GM08714 (cell line): ENCODE data around the gene SHH.

Experiments
- H3K4me3 ChIP-seq: fragments of 200-500 bp; sonication (Bioruptor generic); 2 replicates; pipeline ENCODE4 v1.5.1; 2014; ENCODE audit warnings: mild to moderate bottlenecking, low read length, inconsistent platforms
- ZNF274 ChIP-seq: IDR thresholded peaks from 2 replicates; pipeline ENCODE4 v1.6.1; 2012; ENCODE audit warnings: mild to moderate bottlenecking, low read depth, low read length

SHH gene

DNA sequence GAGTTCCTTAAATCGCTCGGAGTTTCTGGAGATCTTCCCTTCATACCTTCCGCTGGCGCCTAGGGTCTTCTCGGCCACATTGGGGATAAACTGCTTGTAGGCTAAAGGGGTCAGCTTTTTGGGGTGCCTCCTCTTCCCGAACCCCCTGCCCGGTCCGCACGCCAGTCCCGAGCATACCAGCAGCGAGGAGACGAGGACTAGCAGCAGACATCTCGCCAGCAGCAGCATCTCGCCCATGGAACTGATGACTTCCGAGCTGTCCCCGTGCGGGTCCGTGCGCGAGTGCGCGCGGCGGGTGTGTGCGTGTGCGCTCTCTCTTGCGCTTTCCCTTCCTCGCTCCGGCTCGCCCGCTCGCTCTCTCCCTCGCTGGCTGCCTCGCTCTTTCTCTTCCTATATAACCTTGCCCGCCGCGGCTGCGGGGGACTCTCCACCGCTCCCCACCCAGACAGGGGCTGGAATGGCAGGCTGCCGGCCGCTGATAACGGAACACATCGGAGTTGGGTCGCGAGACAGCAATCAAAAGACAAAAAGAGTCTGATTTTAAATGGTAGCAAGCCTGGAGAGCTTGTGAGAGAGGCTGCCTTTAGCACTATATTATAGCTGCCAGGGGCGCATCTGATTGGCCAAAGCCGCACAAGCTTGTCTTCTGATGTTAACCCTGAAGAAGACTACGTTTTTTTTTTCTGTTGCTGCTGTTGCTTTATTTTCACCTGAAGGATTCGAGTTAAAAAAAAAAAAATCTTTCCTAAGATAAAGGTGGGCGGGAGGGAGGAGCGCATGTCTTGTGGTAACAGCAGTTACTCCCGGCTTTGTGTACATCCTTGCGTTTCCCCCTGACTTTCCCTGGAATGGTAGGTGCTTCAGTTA lies at the start of gene SHH:
TSS of gene SHH (minus strand) at position 569 of the 867 bp plus-strand sequence. CDS start at position 228, 341 bp downstream.
- H3K4me3 ChIP-seq: no peak within 1 kb of the TSS

DNA sequence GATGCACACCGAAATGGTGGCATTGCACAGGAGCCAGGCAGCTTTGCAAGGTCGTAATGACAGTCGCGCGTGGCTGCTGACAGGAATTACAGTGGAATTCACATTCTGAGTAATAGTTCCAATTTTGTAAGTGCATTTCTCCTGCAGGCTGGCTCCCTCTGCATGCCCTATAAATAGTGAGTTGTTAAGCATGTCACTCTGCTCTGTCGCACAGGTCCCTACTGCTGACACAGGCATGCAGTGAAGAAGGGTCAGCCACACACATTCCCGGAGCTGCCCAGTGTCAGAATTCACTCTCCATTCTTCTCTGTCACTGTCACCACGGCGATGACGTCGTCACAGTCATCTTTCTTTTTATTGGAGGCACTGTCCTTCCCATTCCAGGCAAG lies 49.2 kb upstream of the SHH start:
- TF ChIP-seq ZNF274: no peak
- no peak overlapping the region for H3K4me3 ChIP-seq

More for the DNA sequence above, at the start of gene SHH:
- TF ChIP-seq ZNF274: no peak

DNA sequence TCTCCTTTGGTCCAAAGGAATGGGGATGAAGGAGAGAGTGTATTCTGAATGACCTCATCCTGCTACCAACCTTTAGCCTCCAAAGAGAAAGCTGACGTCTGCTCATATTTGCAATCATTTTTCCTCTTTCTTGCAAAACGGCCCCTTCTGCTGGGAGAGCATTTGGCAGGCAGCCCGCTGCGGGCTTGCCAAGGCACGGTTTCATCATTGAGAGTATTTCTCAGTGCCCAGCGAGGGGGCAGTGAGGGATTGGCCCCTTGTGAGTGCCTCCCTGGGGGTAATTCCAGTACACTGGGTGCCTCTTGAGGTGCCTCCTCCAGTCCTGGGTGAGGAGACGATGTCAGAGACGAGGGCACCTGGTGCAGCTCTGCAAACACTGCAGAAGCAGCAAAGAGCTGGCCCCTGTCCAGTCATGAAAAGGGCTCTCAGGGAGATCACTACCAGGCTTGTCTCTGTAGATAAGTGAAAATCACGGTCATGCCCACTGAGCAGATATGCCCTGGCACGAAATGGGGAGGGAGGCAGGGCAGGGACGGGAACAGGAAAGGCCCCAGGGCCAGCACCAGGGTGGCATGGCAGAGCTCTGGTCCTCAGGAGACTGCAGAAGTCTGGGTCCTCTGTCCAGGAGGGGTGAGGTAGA lies 48.7 kb upstream of the SHH start:
- H3K4me3 ChIP-seq: no peak overlapping the region
- no peak for TF ChIP-seq ZNF274

DNA sequence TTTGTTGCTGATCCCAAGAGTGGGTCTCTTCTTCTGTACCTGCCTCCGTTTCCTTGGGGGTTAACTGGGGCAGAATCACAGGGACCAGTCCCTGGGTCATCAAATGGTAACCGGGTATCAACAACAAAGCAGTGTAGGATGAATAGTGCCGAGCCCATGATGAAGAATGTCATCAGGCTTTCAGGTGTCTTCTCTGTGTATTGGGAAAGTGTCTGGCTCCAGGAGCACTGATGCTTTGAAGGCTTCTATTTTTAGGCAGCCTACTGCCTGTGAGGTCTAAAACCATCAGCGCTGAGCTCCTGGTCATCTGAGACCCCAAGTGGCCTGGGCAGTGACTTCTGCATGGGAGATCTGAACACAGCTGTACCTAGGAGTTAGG lies 48.2 kb upstream of the SHH start:
- no peak for TF ChIP-seq ZNF274
- no peak overlapping the region for H3K4me3 ChIP-seq

DNA sequence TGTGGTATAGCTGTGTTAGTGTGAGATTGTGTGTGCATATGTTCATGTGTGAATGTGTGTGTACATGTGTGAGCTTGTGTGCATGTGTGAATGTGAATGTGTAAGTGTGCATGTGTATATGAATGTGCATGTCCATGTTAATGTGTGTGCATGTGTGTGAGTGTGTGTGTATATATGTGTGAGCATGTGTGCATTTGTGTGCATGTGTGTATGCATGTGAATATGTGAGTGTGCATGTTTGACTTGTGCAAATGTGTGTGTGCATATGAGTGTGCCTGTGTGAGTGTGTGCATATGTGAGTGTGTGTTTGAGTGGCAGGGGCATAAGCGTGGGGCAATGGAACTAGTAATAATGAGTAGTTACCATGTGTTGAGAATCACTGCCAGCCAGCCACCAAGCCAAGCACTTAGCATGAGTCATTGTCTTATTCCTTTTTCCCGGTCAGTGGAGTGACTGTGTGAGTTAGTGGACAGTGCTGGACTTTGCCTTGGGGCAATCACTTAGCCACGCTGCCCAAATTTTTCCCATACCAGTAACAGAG lies 46.3 kb upstream of the SHH start:
- TF ChIP-seq ZNF274: no peak
- H3K4me3 ChIP-seq: no peak overlapping the region

DNA sequence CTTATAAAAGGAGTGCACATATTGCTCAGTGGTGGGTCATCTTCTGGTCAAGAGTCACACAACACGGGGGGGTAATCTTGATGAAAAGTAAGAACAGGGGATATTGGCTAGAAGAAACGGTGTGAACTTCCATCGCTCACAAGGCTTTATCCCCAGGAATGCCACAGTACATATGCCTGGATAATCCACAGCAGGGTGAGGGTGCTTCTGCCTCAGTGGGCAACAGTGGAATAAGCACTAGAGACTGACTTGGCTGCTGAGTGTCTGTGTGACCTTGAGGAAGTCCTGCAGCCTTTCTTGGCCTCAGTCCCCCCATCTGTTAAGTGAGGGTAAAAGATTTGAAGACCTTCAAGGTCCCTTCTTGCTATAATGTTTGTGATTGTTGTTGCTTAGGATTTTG lies 44.9 kb upstream of the SHH start:
- no peak for TF ChIP-seq ZNF274

DNA sequence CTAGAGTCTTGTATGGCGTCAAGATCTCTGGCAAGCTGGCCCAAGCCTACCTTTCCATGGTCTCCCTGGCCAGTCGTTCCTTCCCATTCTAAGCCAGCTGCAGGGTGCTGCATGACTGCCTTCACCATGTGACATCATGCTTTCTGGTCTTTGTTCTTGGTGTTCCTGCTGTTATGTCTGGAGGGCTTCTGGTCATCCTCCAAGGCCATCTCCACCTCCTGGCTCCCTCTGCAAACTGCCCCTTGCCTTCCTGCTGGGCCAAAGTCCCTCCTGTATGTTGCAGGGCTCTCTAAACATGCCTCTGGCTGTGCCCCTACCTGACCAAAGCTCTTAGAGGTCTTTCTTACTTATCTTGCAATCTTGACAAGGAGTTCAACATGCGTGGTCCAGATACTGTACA lies 44.4 kb upstream of the SHH start:
- H3K4me3 ChIP-seq: no peak overlapping the region
- TF ChIP-seq ZNF274: no peak

More for the DNA sequence above, 44.9 kb upstream of the SHH start:
- no peak overlapping the region for H3K4me3 ChIP-seq

DNA sequence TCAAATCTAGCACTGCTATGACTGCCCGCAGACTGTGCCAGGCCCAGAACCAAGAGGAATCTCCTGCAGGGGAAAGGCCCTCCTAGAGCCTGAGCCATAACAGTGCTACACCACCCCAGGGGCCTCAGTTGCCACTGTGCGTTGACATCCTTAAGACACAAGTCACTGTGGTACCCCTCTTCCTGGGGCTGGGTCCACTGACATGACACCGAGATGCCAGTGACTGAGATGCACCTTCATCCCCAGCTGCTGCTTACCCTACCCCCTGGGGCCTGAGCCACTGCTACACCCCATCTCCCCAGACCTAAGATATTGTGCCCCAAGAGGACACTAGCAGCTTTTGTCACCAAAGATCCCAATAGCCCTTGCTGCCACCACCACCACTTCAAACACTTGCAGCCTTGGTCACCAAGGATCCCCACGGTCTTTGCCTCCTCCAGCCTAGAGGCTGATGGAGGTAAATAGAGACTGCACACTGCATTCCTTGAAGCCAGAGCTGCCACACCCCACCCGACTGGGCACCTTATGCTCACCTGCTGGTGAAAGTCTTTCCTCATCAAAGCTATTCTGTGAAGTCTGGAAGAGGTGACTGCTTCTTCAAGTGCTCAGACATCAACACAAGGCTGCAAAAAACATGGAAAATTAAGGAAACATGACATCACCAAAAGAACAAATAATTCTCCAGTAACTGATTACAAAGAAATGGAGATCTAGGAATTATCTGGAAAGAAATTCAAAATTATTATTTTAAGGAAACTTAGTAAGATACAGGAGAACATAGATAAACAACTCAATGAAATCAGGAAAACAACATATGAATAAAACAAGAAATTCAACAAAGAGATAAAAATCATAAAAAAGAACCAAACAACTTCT lies 40.4 kb upstream of the SHH start:
- no peak overlapping the region for H3K4me3 ChIP-seq
- no peak for TF ChIP-seq ZNF274

DNA sequence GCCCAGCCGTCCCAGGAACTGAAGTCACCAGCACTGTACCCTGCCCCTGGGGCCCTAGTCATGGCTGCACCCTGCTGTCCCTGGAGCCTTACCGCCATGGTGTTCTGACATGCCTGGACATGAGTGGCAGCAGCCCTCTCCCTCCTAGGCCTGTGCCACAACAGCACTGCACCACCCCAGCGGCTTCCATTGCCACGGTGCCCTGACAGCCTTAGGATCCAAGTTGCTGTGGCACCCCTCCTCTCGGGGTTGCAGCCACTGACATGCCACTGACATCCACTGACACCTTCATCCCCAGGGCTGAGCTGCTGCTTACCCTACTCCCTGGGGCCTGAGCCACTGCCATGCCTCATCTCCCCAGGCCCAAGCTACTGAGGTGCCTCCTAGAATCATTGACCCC lies 39.6 kb upstream of the SHH start:
- no peak for TF ChIP-seq ZNF274
- no peak overlapping the region for H3K4me3 ChIP-seq

DNA sequence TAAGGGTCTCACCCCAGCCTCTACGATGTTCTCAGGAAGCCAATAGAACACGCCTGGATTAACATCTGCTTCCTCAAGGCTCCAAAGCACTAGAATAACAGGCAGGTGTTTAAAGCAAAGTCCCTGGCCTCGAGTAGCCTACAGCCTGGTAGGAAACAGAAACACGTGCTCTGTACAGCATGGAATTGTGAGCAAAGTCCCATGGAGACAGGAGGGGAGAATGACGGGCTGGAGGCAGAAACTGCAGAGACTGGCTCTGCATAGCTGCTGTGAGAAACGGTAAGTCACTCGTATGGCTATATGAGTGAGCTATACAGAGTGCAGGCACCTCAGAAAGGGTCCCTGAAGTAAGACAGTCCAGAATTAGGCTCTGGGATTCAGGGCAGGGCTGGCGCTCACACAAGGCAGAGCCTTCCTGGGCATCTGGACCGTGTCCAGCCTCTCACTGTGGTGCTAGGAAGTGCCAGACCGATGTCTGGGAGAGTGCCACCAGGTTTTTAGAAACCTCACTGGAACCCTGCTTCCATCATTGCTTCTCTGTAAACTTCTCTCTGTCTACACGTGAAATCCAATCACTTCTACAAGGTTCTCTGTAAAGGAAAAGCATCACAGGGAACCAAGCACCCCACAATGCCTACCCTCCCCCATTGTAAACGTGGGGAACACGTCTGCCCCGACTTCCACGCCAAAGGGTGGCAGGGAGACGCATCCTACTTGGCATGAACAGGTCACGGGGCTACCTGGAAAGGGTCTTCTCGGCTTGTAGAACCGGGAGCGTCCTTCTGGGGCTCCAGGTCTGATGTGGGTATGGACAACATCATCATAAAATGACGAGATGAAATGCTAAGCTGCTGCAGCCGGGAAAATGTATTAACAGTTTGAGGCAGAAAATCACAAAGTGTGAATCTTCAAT lies 38.8 kb upstream of the SHH start:
- no peak for TF ChIP-seq ZNF274
- no peak overlapping the region for H3K4me3 ChIP-seq

DNA sequence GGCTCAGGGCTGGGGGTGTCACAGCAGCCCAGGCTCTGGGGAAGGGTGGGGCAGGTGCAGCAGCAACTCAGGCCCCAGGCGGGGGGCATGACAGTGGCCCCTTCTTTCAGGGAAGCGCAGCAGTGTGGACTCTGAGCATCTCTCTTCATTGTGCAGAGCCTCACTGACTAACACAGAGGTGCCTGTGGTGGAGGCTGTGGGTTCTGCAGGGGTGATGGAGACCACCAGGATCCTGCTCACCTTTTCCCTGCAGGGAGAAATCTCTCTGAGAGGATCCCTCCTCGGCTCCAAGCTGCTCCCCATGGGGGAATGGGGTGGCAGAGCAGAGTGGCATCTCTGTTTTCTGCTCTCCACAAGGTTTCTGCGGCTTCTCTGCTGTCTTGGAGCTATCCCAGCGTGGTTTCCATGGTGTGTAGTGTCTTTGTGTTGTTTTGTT lies 37.8 kb upstream of the SHH start:
- no peak for TF ChIP-seq ZNF274
- no peak overlapping the region for H3K4me3 ChIP-seq

DNA sequence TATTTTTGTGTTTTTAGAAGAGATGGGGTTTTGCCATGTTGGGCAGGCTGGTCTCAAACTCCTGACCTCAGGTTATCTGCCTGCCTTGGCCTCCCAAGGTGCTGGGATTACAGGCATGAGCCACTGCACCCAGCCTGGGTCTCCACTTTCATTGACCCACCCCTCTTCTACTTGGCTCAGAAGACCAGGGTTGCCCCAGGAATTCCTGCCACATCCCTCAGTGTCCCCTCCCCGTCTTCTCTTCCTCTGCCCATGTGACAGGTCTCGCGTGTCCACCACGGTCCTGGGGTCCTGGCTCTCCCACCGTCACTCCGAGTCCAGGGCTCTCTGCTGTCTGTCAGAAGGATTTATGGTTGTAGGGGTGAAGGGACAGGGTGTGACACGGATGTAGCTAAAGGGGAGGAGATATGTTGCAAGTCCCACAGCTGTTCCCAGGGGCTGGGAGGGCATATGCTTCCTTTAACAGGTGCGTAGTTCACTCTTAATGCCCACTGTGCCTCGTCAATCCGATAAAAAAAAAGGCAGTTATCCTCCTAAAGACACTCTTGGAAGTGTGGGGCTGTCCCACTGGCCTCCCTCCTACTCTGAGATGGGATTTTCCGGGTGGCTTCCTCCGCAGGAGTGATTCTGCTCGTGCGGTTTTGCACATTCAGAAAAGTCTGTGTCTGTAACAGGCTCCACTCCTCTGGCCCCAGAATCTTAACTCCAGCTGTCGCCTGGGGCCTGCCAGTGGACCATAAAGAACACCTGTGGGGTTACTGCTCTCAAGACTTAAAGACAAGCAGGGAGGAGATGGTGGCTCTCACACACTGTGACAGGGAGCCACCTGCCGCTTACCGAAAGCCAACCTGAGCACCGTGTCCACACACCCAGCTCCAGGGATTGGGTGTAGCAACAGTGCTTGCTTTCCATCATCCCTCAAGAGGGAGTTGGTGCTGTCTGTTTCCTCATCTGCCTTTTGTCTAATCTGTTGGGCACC lies 36.7 kb upstream of the SHH start:
- no peak overlapping the region for H3K4me3 ChIP-seq
- TF ChIP-seq ZNF274: no peak

DNA sequence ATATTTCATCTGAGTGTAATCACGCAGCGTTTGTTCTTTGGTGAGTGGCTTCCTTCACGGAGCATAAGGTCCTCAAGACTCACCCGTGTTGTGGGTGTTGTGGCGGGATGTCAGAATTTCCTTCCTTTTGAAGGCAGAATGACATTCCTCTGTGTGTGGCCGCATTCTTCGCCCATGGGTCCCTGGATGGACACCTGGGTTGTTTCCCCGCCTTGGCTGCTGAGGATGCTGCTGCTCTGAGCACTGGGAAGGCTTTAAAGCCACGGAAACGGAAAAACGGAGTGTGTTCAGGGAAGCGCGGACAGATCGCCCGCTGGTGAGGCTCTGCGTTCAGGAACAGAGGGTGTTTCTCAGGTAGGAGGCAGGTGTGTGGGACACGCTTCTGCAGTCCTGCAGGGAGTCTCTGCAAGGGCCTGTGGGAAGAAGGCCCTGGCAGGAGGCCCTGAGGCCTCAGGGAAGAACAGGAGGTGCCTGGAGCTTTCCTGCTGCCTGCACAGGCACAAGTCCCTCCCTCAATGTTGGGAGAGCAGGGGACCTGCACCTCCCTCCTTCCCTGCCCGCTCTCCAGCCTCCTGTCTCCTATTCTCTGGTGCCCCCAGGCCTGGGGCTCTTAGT lies 35.7 kb upstream of the SHH start:
- H3K4me3 ChIP-seq: no peak overlapping the region
- no peak for TF ChIP-seq ZNF274
